Measurements from ENCODE around the gene MRPL53. TPM values are rescaled to one million over a fixed set of nuclear protein-coding genes. Genes with fewer than 3 reads are reported as not detected.
A peak's percentile ranks its signal among the peaks of the same experiment; 100 is the strongest.
"Not testable (repeated sequence)": the region's sequence is repeated elsewhere in the genome, so short reads cannot be mapped to it uniquely, and the experiment has no call there.

MRPL53 gene
- polyA plus RNA-seq, 6 donors from 2014 or later: 76.6 to 172 (median 136) TPM

- Mint-ChIP-seq H3K4me1 (peaks cover 28 to 35% (median 34%) of the 10 kb centered on the region in 3 donors), H3K27me3 (no peaks in the 10 kb centered on the region), H3K36me3 (peaks cover 0 to 12% of the 10 kb centered on the region in 2 donors), H3K4me3 (peak within 1 kb of the TSS; percentile 95 to 100 (median 100)), H3K27ac (peak within 1 kb of the TSS; percentile 95 to 100 (median 98)), H3K9me3 (no peaks in the 10 kb centered on the region)
- DNase-seq: peak; percentile 95
- peak; percentile 92 to 93 for ATAC-seq (ENCODE audit: low read depth in 2 of 2)
These were observed 10.6 kb upstream of the MRPL53 start, which contains the start of the genes CCDC142 and TTC31 for GRCh38 chr2:74482801-74483674. Gene CCDC142, minus strand, starts transcription at chr2:74482998. Its CDS starts 161 bp downstream, at chr2:74482837. Gene TTC31, plus strand, starts transcription at chr2:74483081. Its CDS starts 15 bp downstream, at chr2:74483096.

- peaks cover 0 to 12% of the 10 kb centered on the region in 2 donors for H3K36me3 Mint-ChIP-seq
- peaks cover 28 to 39% (median 34%) of the 10 kb centered on the region in 3 donors for H3K4me1 Mint-ChIP-seq
- peak overlapping the region; percentile 95 to 100 (median 98) for H3K27ac Mint-ChIP-seq
- H3K9me3 Mint-ChIP-seq: no peaks in the 10 kb centered on the region
- DNase-seq: no peak
- peak; percentile 40 to 46 for ATAC-seq (ENCODE audit: low read depth in 2 of 2)
- peak overlapping the region; percentile 95 to 100 (median 100) for H3K4me3 Mint-ChIP-seq
- no peaks in the 10 kb centered on the region for H3K27me3 Mint-ChIP-seq
These were observed 9.7 kb upstream of the MRPL53 start for GRCh38 chr2:74481961-74482800.

GRCh38 chr2:74481431-74481830 is 9.0 kb upstream of the MRPL53 start:
- DNase-seq (no peak), ATAC-seq (ENCODE audit: low read depth in 2 of 2) (no peak)
- H3K9me3 Mint-ChIP-seq: no peaks in the 10 kb centered on the region
- peaks cover 0 to 5% of the 10 kb centered on the region in 2 donors for H3K36me3 Mint-ChIP-seq
- H3K27ac Mint-ChIP-seq: peak overlapping the region in 2 of 6 donors; percentile 38 to 44
- peak overlapping the region; percentile 95 to 100 (median 100) for H3K4me3 Mint-ChIP-seq
- H3K27me3 Mint-ChIP-seq: no peaks in the 10 kb centered on the region
- peaks cover 22 to 39% (median 29%) of the 10 kb centered on the region in 3 donors for H3K4me1 Mint-ChIP-seq

- H3K27ac Mint-ChIP-seq: peak overlapping the region in 1 of 6 donors; percentile 18
- ATAC-seq (ENCODE audit: low read depth in 2 of 2): no peak
- H3K4me1 Mint-ChIP-seq: peaks cover 19 to 31% (median 20%) of the 10 kb centered on the region in 3 donors
- no peak for DNase-seq
- peaks cover 0 to 17% of the 10 kb centered on the region in 2 donors for H3K36me3 Mint-ChIP-seq
- H3K27me3 Mint-ChIP-seq: no peaks in the 10 kb centered on the region
- H3K4me3 Mint-ChIP-seq: peak overlapping the region in 2 of 8 donors; percentile 37 to 92
- no peaks in the 10 kb centered on the region for H3K9me3 Mint-ChIP-seq
These were observed 2.4 kb upstream of the MRPL53 start for GRCh38 chr2:74474899-74475298.

GRCh38 chr2:74474481-74474880 is 2.0 kb upstream of the MRPL53 start:
- Mint-ChIP-seq H3K4me3 (peak overlapping the region in 2 of 8 donors; percentile 12 to 92), H3K4me1 (peaks cover 21 to 31% (median 21%) of the 10 kb centered on the region in 3 donors), H3K27ac (peak overlapping the region in 1 of 6 donors; percentile 18), H3K36me3 (peaks cover 0 to 17% of the 10 kb centered on the region in 2 donors), H3K27me3 (no peaks in the 10 kb centered on the region), H3K9me3 (no peaks in the 10 kb centered on the region)
- no peak for DNase-seq
- no peak for ATAC-seq (ENCODE audit: low read depth in 2 of 2)

- H3K4me1 Mint-ChIP-seq: peaks cover 21 to 31% (median 21%) of the 10 kb centered on the region in 3 donors
- no peaks in the 10 kb centered on the region for H3K27me3 Mint-ChIP-seq
- DNase-seq: no peak
- H3K9me3 Mint-ChIP-seq: no peaks in the 10 kb centered on the region
- H3K36me3 Mint-ChIP-seq: peaks cover 0 to 17% of the 10 kb centered on the region in 2 donors
- H3K4me3 Mint-ChIP-seq: peak overlapping the region; percentile 92 to 98 (median 97)
- peak overlapping the region; percentile 96 to 98 (median 98) for H3K27ac Mint-ChIP-seq
- ATAC-seq (ENCODE audit: low read depth in 2 of 2): no peak
These were observed 422 bp upstream of the MRPL53 start for GRCh38 chr2:74472945-74473258.

- no peak for ATAC-seq (ENCODE audit: low read depth in 2 of 2)
These were observed 981 bp downstream of the MRPL53 start for GRCh38 chr2:74471332-74472065.

GRCh38 chr2:74470742-74471141 is 1.7 kb downstream of the MRPL53 start:
- Mint-ChIP-seq H3K27ac (peak overlapping the region in 5 of 6 donors; percentile 20 to 85 (median 54)), H3K4me3 (peak overlapping the region; percentile 47 to 92 (median 68)), H3K4me1 (peaks cover 21 to 28% (median 22%) of the 10 kb centered on the region in 3 donors), H3K36me3 (peaks cover 0 to 17% of the 10 kb centered on the region in 2 donors)
- not testable (repeated sequence) for H3K27me3 Mint-ChIP-seq; H3K9me3 Mint-ChIP-seq; DNase-seq; ATAC-seq (ENCODE audit: low read depth in 2 of 2)

More at GRCh38 chr2:74471332-74472065, 981 bp downstream of the MRPL53 start:
- H3K27ac Mint-ChIP-seq: peak overlapping the region; percentile 96 to 98 (median 98)
- no peaks in the 10 kb centered on the region for H3K9me3 Mint-ChIP-seq
- no peak for DNase-seq
- peak overlapping the region; percentile 92 to 98 (median 97) for H3K4me3 Mint-ChIP-seq
- H3K27me3 Mint-ChIP-seq: no peaks in the 10 kb centered on the region
- H3K4me1 Mint-ChIP-seq: peaks cover 21 to 27% (median 21%) of the 10 kb centered on the region in 3 donors
- H3K36me3 Mint-ChIP-seq: peaks cover 0 to 17% of the 10 kb centered on the region in 2 donors

GRCh38 chr2:74464406-74464805 is 8.1 kb downstream of the MRPL53 start:
- no peaks in the 10 kb centered on the region for H3K9me3 Mint-ChIP-seq
- peak overlapping the region; percentile 83 to 99 (median 98) for H3K4me3 Mint-ChIP-seq
- H3K27ac Mint-ChIP-seq: peak overlapping the region in 5 of 6 donors; percentile 36 to 98 (median 75)
- H3K27me3 Mint-ChIP-seq: no peaks in the 10 kb centered on the region
- no peak for DNase-seq
- peaks cover 19 to 41% (median 38%) of the 10 kb centered on the region in 3 donors for H3K4me1 Mint-ChIP-seq
- ATAC-seq (ENCODE audit: low read depth in 2 of 2): no peak
- no peaks in the 10 kb centered on the region for H3K36me3 Mint-ChIP-seq

GRCh38 chr2:74462786-74463105 is 9.7 kb downstream of the MRPL53 start:
- Mint-ChIP-seq H3K4me3 (peak overlapping the region; percentile 40 to 89 (median 51)), H3K36me3 (no peaks in the 10 kb centered on the region), H3K27me3 (no peaks in the 10 kb centered on the region), H3K27ac (peak overlapping the region in 3 of 6 donors; percentile 19 to 44 (median 34)), H3K4me1 (peaks cover 26 to 53% (median 48%) of the 10 kb centered on the region in 3 donors), H3K9me3 (no peaks in the 10 kb centered on the region)
- no peak for ATAC-seq (ENCODE audit: low read depth in 2 of 2)
- DNase-seq: no peak

- ATAC-seq (ENCODE audit: low read depth in 2 of 2): no peak
- Mint-ChIP-seq H3K9me3 (peaks cover 0 to 1% (median 0%) of the 10 kb centered on the region in 7 donors), H3K27me3 (no peaks in the 10 kb centered on the region), H3K4me1 (peaks cover 27 to 58% (median 52%) of the 10 kb centered on the region in 3 donors), H3K27ac (peak overlapping the region in 4 of 6 donors; percentile 34 to 59 (median 49)), H3K36me3 (no peaks in the 10 kb centered on the region), H3K4me3 (peak overlapping the region in 4 of 8 donors; percentile 49 to 89 (median 76))
- no peak for DNase-seq
These were observed 10.3 kb downstream of the MRPL53 start for GRCh38 chr2:74462054-74462785.

Measured in naive B cell (primary cell).